ENCODE data around the gene RBM47. TPM values are rescaled to one million over a fixed set of nuclear protein-coding genes. Genes with fewer than 3 reads are reported as not detected.

Gene RBM47
- total RNA-seq, 4 donors from 2014 or later = 13.3 to 38.3 (median 21.8) TPM

- 75% methylated on average over 4 of the region's 4 CpGs for WGBS
- no peak for TF ChIP-seq POLR2A (IDR thresholded peaks at IDR 0.05; ENCODE audit: low read depth)
- TF ChIP-seq CTCF (IDR thresholded peaks at IDR 0.05) = no peak
- no peak for TF ChIP-seq POLR2AphosphoS5 (IDR thresholded peaks at IDR 0.05)
- no peak for TF ChIP-seq EP300 (IDR thresholded peaks at IDR 0.05)
- Histone ChIP-seq H3K36me3 (no peaks in the 10 kb centered on the region), H3K9me3 (no peaks in the 10 kb centered on the region), H3K27ac (replicated peaks in 1 of 4) (no peak overlapping the region), H3K27me3 (no peaks in the 10 kb centered on the region), H3K4me3 (no peak overlapping the region), H3K4me1 (no peaks in the 10 kb centered on the region)
- DNase-seq (ENCODE audit: extremely low spot score) = no peak
- intact Hi-C loops (cut with DNase I) = no loop called here
Measured at GRCh38 chr4:40536032-40536431, 93.6 kb downstream of the RBM47 start.

- WGBS = 93% methylated on average over 3 of the region's 3 CpGs
- H3K9me3 ChIP-seq = no peaks in the 10 kb centered on the region
- H3K27me3 ChIP-seq = no peaks in the 10 kb centered on the region
- H3K36me3 ChIP-seq = no peaks in the 10 kb centered on the region
- intact Hi-C loops (cut with DNase I) = no loop called here
- no peak overlapping the region for H3K4me3 ChIP-seq
- no peaks in the 10 kb centered on the region for H3K4me1 ChIP-seq
- no peak for DNase-seq (ENCODE audit: extremely low spot score)
- TF ChIP-seq POLR2AphosphoS5 (IDR thresholded peaks at IDR 0.05) (no peak), CTCF (IDR thresholded peaks at IDR 0.05) (no peak), POLR2A (IDR thresholded peaks at IDR 0.05; ENCODE audit: low read depth) (no peak), EP300 (IDR thresholded peaks at IDR 0.05) (no peak)
- no peak overlapping the region for H3K27ac ChIP-seq (replicated peaks in 1 of 4)
Measured at GRCh38 chr4:40531636-40532023, 98.0 kb downstream of the RBM47 start.

- Histone ChIP-seq H3K4me1 (peaks cover 2 to 5% (median 4%) of the 10 kb centered on the region in 4 donors), H3K36me3 (no peaks in the 10 kb centered on the region), H3K4me3 (no peak overlapping the region), H3K9me3 (no peaks in the 10 kb centered on the region), H3K27ac (replicated peaks in 1 of 4) (no peak overlapping the region), H3K27me3 (no peaks in the 10 kb centered on the region)
- DNase-seq (ENCODE audit: extremely low spot score) = no peak
- intact Hi-C loops (cut with DNase I) = no loop called here
- TF ChIP-seq POLR2A (IDR thresholded peaks at IDR 0.05; ENCODE audit: low read depth) (no peak), CTCF (IDR thresholded peaks at IDR 0.05) (no peak), POLR2AphosphoS5 (IDR thresholded peaks at IDR 0.05) (no peak), EP300 (IDR thresholded peaks at IDR 0.05) (no peak)
- 96% methylated on average over 10 of the region's 10 CpGs for WGBS
Measured at GRCh38 chr4:40530961-40531635, 98.6 kb downstream of the RBM47 start.

GRCh38 chr4:40526741-40527140 is 102.9 kb downstream of the RBM47 start:
- WGBS = 91% methylated on average over 1 of the region's 1 CpG
- H3K4me1 ChIP-seq = peaks cover 11 to 19% (median 16%) of the 10 kb centered on the region in 4 donors
- no peak overlapping the region for H3K27ac ChIP-seq (replicated peaks in 1 of 4)
- no peak overlapping the region for H3K4me3 ChIP-seq
- no peak for TF ChIP-seq POLR2AphosphoS5 (IDR thresholded peaks at IDR 0.05)
- TF ChIP-seq POLR2A (IDR thresholded peaks at IDR 0.05; ENCODE audit: low read depth) = no peak
- no peak for TF ChIP-seq CTCF (IDR thresholded peaks at IDR 0.05)
- no peak for TF ChIP-seq EP300 (IDR thresholded peaks at IDR 0.05)
- no peaks in the 10 kb centered on the region for H3K27me3 ChIP-seq
- intact Hi-C loops (cut with DNase I) = no loop called here
- H3K36me3 ChIP-seq = no peaks in the 10 kb centered on the region
- no peak for DNase-seq (ENCODE audit: extremely low spot score)
- no peaks in the 10 kb centered on the region for H3K9me3 ChIP-seq

Data from esophagus muscularis mucosa (tissue), 4 donors.